CD4-positive, alpha-beta T cell treated with Interleukin-17A for 1 hour (primary cell): ENCODE results near the gene ZNF667.
A peak's percentile ranks its signal among the peaks of the same experiment; 100 is the strongest.

ENCODE experiments used
- DNase-seq: peaks from one replicate; pipeline ENCODE4 v3.0.0-alpha.2; 2020

ZNF667 gene

GRCh38 chr19:56476651-56477428 is at the start of gene ZNF667:
TSS of gene ZNF667 (minus strand) at chr19:56477345. CDS start at chr19:56462370, 14,975 bp downstream.
- peak; percentile 31 for DNase-seq

- DNase-seq: no peak
Measured at GRCh38 chr19:56525214-56525860, 48.2 kb upstream of the ZNF667 start.

GRCh38 chr19:56508290-56508778 is 31.2 kb upstream of the ZNF667 start:
- DNase-seq: no peak

- peak; percentile 86 for DNase-seq
Measured at GRCh38 chr19:56507446-56508289, 30.5 kb upstream of the ZNF667 start, which contains the start of gene ZNF471. TSS of gene ZNF471 (plus strand) at chr19:56507855. CDS start at chr19:56511572, 3,717 bp downstream.

- no peak for DNase-seq
Measured at GRCh38 chr19:56504581-56504980, 27.4 kb upstream of the ZNF667 start.

GRCh38 chr19:56491399-56491798 is 14.3 kb upstream of the ZNF667 start:
- DNase-seq: no peak

- peak; percentile 49 for DNase-seq
Measured at GRCh38 chr19:56477429-56478338, 539 bp upstream of the ZNF667 start.

- DNase-seq: no peak
Measured at GRCh38 chr19:56476093-56476492, 1.1 kb downstream of the ZNF667 start.

GRCh38 chr19:56474308-56474707 is 2.8 kb downstream of the ZNF667 start:
- no peak for DNase-seq

GRCh38 chr19:56441206-56441792 is 35.8 kb downstream of the ZNF667 start:
- DNase-seq: no peak

GRCh38 chr19:56423985-56424353 is 53.2 kb downstream of the ZNF667 start:
- DNase-seq: no peak

- DNase-seq: no peak
Measured at GRCh38 chr19:56423276-56423984, 53.7 kb downstream of the ZNF667 start.

- no peak for DNase-seq
Measured at GRCh38 chr19:56405062-56405461, 72.1 kb downstream of the ZNF667 start.

- no peak for DNase-seq
Measured at GRCh38 chr19:56404705-56405056, 72.5 kb downstream of the ZNF667 start.

GRCh38 chr19:56403764-56404704 is 73.1 kb downstream of the ZNF667 start, which contains the start of gene ZNF583:
TSS of gene ZNF583 (plus strand) at chr19:56404332. CDS start at chr19:56407115, 2,783 bp downstream.
- peak; percentile 93 for DNase-seq

- no peak for DNase-seq
Measured at GRCh38 chr19:56403261-56403660, 73.9 kb downstream of the ZNF667 start.

- DNase-seq: no peak
Measured at GRCh38 chr19:56400485-56400884, 76.7 kb downstream of the ZNF667 start.

- no peak for DNase-seq
Measured at GRCh38 chr19:56398809-56399208, 78.3 kb downstream of the ZNF667 start.

GRCh38 chr19:56393119-56394012 is 83.8 kb downstream of the ZNF667 start, which contains the start of gene ZNF582:
TSS of gene ZNF582 (minus strand) at chr19:56393534. CDS start at chr19:56391752, 1,782 bp downstream.
- peak; percentile 95 for DNase-seq
